GM12878 (cell line): ENCODE measurements around the gene TXLNB. TPM values are rescaled to one million over a fixed set of nuclear protein-coding genes. Genes with fewer than 3 reads are reported as not detected.

Experiments
- ATAC-seq: fragments of 200-7000 bp; cut with Tn5 transposase; 3 replicates; pipeline ENCODE4 v1.9.1; 2020; ENCODE audit warnings: mild to moderate bottlenecking, moderate library complexity
- BruUV-seq: library from RNA; stranded (reverse); fragments of 400-500 nt; replicated peaks from 2 replicates; lab custom pipeline; 2021; lab: Mats Ljungman, UMichigan
- CTCF ChIA-PET: fragments of 300-600 bp; sonication (Branson Sonifier 250); formaldehyde crosslinking; extraction: SDS; loops from one replicate; lab custom pipeline; 2021; ENCODE audit warnings: inconsistent platforms; lab: Yijun Ruan, JAX
- POLR2A ChIA-PET: fragments of 350-600 bp; formaldehyde crosslinking; extraction: SDS; loops from one replicate; lab custom pipeline; 2021; ENCODE audit warnings: inconsistent platforms; lab: Charles Lee
- RAD21 ChIA-PET: fragments of 300-600 bp; sonication (Branson Sonifier 250); formaldehyde crosslinking; loops from one replicate; lab custom pipeline; 2023; ENCODE audit warnings: antibody characterized with exemption; ENCODE audit not compliant: unreplicated experiment; lab: Charles Lee
- SMC1A ChIA-PET: fragments of 300-600 bp; sonication (Branson Sonifier 250); formaldehyde crosslinking; loops from one replicate; lab custom pipeline; 2023; ENCODE audit not compliant: unreplicated experiment, uncharacterized antibody; lab: Charles Lee
- DNase-seq: peaks from one replicate; pipeline ENCODE4 v3.0.0-alpha.2; 2011; ENCODE audit warnings: low read depth, low spot score
- FAIRE-seq: peaks from 3 replicates; lab custom pipeline; 2011; peaks lifted over from hg19 to GRCh38; lab: Jason Lieb, UNC
- H2AFZ ChIP-seq: 2 replicates; pipeline ENCODE4 v1.6.0; 2011; ENCODE audit warnings: low read depth, low read length, control low read depth; ENCODE audit not compliant: control insufficient read depth
- H3K27ac ChIP-seq: 2 replicates; pipeline ENCODE4 v1.5.1; 2011; ENCODE audit warnings: control low read depth; ENCODE audit not compliant: control insufficient read depth, insufficient read depth
- H3K27me3 ChIP-seq, 2 experiments: replicated peaks in 1 of 2; 2 replicates each; pipeline versions ENCODE4 v1.6.0 to v1.6.1; 2011; ENCODE audit warnings: low read length in 1 of 2; ENCODE audit not compliant: control insufficient read depth in 2 of 2, insufficient read depth in 2 of 2
- H3K36me3 ChIP-seq, 2 experiments: 2 replicates each; pipeline ENCODE4 v1.5.1; 2011; ENCODE audit warnings: low read length in 1 of 2; ENCODE audit not compliant: control insufficient read depth in 2 of 2, insufficient read depth in 2 of 2
- H3K4me1 ChIP-seq: 2 replicates; pipeline ENCODE4 v1.6.1; 2011; ENCODE audit warnings: mild to moderate bottlenecking, low read length, moderate library complexity, mixed read lengths; ENCODE audit not compliant: control insufficient read depth, insufficient read depth
- H3K4me2 ChIP-seq: 2 replicates; pipeline ENCODE4 v1.6.0; 2011; ENCODE audit warnings: control low read depth; ENCODE audit not compliant: control insufficient read depth, insufficient read depth
- H3K4me3 ChIP-seq: fragments of 200-600 bp; sonication (generic); 2 replicates; pipeline ENCODE4 v1.5.1; 2016
- H3K79me2 ChIP-seq: 2 replicates; pipeline ENCODE4 v1.6.0; 2011; ENCODE audit warnings: low read length; ENCODE audit not compliant: control insufficient read depth, insufficient read depth
- H3K9ac ChIP-seq: 2 replicates; pipeline ENCODE4 v1.8.0; 2011; ENCODE audit warnings: low read length, control low read depth, mixed read lengths; ENCODE audit not compliant: control insufficient read depth, insufficient read depth
- H3K9me3 ChIP-seq: replicated peaks from 3 replicates; pipeline ENCODE4 v1.5.1; 2011; ENCODE audit warnings: mild to moderate bottlenecking, low read length; ENCODE audit not compliant: control insufficient read depth, insufficient read depth
- H4K20me1 ChIP-seq: 2 replicates; pipeline ENCODE4 v1.6.0; 2011; ENCODE audit not compliant: control insufficient read depth, insufficient read depth
- BCL11A ChIP-seq: IDR thresholded peaks from 2 replicates; pipeline ENCODE4 v1.6.1; 2011; ENCODE audit warnings: low read depth, low read length
- CBFB ChIP-seq: IDR thresholded peaks from 2 replicates; pipeline ENCODE4 v1.6.1; 2016; ENCODE audit warnings: antibody characterized with exemption, low read depth
- CBX3 ChIP-seq: fragments of 200-600 bp; sonication (generic); IDR thresholded peaks from 2 replicates; pipeline ENCODE4 v1.6.1; 2016; ENCODE audit warnings: low read depth, borderline replicate concordance
- GATAD2B ChIP-seq: fragments of 450-650 bp; conservative IDR thresholded peaks from 2 replicates; pipeline ENCODE4 v1.6.1; 2017; ENCODE audit warnings: low read depth, mild to moderate bottlenecking, moderate library complexity
- KLF5 ChIP-seq: fragments of 450-650 bp; IDR thresholded peaks from 2 replicates; pipeline ENCODE4 v1.6.1; 2014; ENCODE audit warnings: mild to moderate bottlenecking; ENCODE audit not compliant: partially characterized antibody
- MTA2 ChIP-seq: fragments of 450-650 bp; IDR thresholded peaks from 2 replicates; pipeline ENCODE4 v1.6.1; 2016; ENCODE audit warnings: low read depth, mild to moderate bottlenecking, moderate library complexity
- NBN ChIP-seq: fragments of 450-650 bp; IDR thresholded peaks from 2 replicates; pipeline ENCODE4 v1.6.1; 2016
- NR2F1 ChIP-seq: fragments of 450-650 bp; conservative IDR thresholded peaks from 2 replicates; pipeline ENCODE4 v1.6.1; 2017; ENCODE audit warnings: mild to moderate bottlenecking
- RUNX3 ChIP-seq: IDR thresholded peaks from 2 replicates; pipeline ENCODE4 v1.6.1; 2012; ENCODE audit warnings: low read length, inconsistent platforms
- STAT1 ChIP-seq: fragments of 450-650 bp; conservative IDR thresholded peaks from 2 replicates; pipeline ENCODE4 v1.6.1; 2014; ENCODE audit warnings: antibody characterized with exemption, mild to moderate bottlenecking
- TAF1 ChIP-seq: IDR thresholded peaks from 2 replicates; pipeline ENCODE4 v1.6.1; 2011; ENCODE audit warnings: mild to moderate bottlenecking, low read depth, low read length, borderline replicate concordance
- ZNF217 ChIP-seq: fragments of 450-650 bp; IDR thresholded peaks from 2 replicates; pipeline ENCODE4 v1.6.1; 2017; ENCODE audit warnings: antibody characterized with exemption, mild to moderate bottlenecking
- WGBS: methylation state at CpG from one replicate; pipeline ENCODE4 v1.1.6; 2016; ENCODE audit warnings: low lambda C conversion rate; ENCODE audit not compliant: insufficient replicate concordance, insufficient coverage; ENCODE audit errors: missing lambda C conversion rate; 5-methylcytosine and 5-hydroxymethylcytosine counted together
- in situ Hi-C: fragments of 300-500 bp; cut with MboI; formaldehyde crosslinking; loops from 9 replicates; pipeline ENCODE4 v1.14.3; 2018; ENCODE audit warnings: mixed read lengths
- intact Hi-C: fragments of 100-400 bp; cut with micrococcal nuclease; formaldehyde crosslinking; loops from one replicate; pipeline ENCODE4 v1.14.2; 2022; ENCODE audit not compliant: unreplicated experiment
- polyA plus RNA-seq, 11 experiments: library from polyadenylated mRNA; depleted of rRNA in 4 of 11; unstranded in 6 of 11; stranded (reverse) in 5 of 11; fragments of >200 nt; fragmentation: Nextera tagmentation in 4 of 11; fragmentation: Illumina TruSeq in 1 of 11; extraction: Ambion mirVana in 4 of 11; extraction: Trizol in 1 of 11; gene quantifications; 1 replicate in 1 of 11; 2 replicates in 10 of 11; pipeline versions ENCODE4 v1.2.1 to v1.2.3, GENCODE V29; 2011 to 2016; ENCODE audit warnings: inconsistent platforms in 2 of 11, missing spikeins in 2 of 11, low read depth in 1 of 11
- total RNA-seq, 4 experiments: library from RNA; depleted of rRNA in 3 of 4; stranded (reverse); fragments of >200 nt in 3 of 4; fragmentation: Illumina TruSeq in 1 of 4; extraction: Trizol in 1 of 4; gene quantifications; 2 replicates each; pipeline versions ENCODE4 v1.2.1 to v1.2.3, GENCODE V29; 2013 to 2021
- TF ChIP-seq, protein P1 (sequence below): IDR thresholded peaks from 2 replicates; pipeline ENCODE4 v1.6.1; 2012; ENCODE audit warnings: low read depth, low read length, improper control_type of control experiment
- TF ChIP-seq, protein P2 (sequence below): fragments of 450-650 bp; IDR thresholded peaks from 2 replicates; pipeline ENCODE4 v1.6.1; 2014; ENCODE audit warnings: mild to moderate bottlenecking
- TF ChIP-seq, protein P3 (sequence below): IDR thresholded peaks from 2 replicates; pipeline ENCODE4 v1.6.1; 2011; ENCODE audit warnings: borderline replicate concordance, low read depth, mild to moderate bottlenecking, moderate library complexity, mixed read lengths, low read length; ENCODE audit not compliant: insufficient read depth; ENCODE audit errors: extremely low read length
- TF ChIP-seq, protein P4 (sequence below): fragments of 450-650 bp; IDR thresholded peaks from 2 replicates; pipeline ENCODE4 v1.6.1; 2018; ENCODE audit warnings: borderline replicate concordance, mild to moderate bottlenecking; ENCODE audit not compliant: partially characterized antibody

The TXLNB gene
- total and polyA plus RNA-seq, 10 of the 15 experiments (the other 5 are each of a cell fraction or from before 2014, with no cell fraction given), result 0.07 to 1.3 (median 0.22) TPM; not detected in 1

DNA sequence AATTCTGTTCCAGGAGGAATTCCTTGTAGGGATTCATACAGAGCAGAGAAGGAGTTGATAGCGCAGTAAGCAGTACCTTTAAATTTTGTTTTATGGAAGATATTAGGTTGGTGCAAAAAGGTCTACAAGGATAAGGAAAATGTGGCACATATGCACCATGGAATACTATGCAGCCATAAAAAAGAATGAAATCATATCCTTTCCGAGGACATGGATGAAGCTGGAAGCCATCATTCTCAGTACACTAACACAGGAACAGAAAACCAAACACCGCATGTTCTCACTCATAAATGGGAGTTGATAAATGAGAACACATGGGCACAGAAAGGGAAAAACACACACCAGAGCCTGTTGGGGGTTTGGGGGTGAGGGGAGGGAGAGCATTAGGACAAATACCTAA is 37.4 kb upstream of the TXLNB start (continued):
- TF ChIP-seq, protein P1, sequence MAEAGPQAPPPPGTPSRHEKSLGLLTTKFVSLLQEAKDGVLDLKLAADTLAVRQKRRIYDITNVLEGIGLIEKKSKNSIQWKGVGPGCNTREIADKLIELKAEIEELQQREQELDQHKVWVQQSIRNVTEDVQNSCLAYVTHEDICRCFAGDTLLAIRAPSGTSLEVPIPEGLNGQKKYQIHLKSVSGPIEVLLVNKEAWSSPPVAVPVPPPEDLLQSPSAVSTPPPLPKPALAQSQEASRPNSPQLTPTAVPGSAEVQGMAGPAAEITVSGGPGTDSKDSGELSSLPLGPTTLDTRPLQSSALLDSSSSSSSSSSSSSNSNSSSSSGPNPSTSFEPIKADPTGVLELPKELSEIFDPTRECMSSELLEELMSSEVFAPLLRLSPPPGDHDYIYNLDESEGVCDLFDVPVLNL, result no peak
- TF ChIP-seq, protein P2, sequence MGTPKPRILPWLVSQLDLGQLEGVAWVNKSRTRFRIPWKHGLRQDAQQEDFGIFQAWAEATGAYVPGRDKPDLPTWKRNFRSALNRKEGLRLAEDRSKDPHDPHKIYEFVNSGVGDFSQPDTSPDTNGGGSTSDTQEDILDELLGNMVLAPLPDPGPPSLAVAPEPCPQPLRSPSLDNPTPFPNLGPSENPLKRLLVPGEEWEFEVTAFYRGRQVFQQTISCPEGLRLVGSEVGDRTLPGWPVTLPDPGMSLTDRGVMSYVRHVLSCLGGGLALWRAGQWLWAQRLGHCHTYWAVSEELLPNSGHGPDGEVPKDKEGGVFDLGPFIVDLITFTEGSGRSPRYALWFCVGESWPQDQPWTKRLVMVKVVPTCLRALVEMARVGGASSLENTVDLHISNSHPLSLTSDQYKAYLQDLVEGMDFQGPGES, result no peak
- TF ChIP-seq TAF1, result no peak

DNA sequence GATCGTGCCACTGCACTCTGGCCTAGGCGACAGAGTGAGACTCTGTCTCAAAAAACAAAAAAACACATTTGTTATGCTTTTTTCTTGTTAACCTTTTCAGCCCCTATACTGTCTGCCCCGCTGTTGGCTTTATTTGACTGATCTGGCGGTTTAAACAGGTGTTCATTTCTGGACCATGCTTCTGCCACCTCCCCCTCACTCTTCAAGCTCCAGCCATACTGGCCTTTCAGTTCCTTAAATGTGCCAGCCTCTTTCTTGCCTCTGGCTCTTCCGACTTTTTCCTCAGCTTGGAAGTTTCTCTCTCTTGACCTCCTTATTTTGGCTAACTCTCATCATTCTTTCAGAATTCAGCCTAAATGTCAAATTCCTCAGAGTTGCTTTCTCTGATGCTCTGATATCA is 35.2 kb upstream of the TXLNB start:
- Histone ChIP-seq H3K36me3 (no peaks in the 10 kb centered on the region), H3K27me3 (no peaks in the 10 kb centered on the region), H3K27ac (no peak overlapping the region; the same call in 1 of the 2 replicates), H3K79me2 (no peaks in the 10 kb centered on the region), H4K20me1 (no peaks in the 10 kb centered on the region), H3K4me3 (no peak overlapping the region), H3K9me3 (no peaks in the 10 kb centered on the region; the same call in 2 of the 3 replicates), H3K9ac (no peak overlapping the region), H3K4me1 (peaks cover 27% of the 10 kb centered on the region), H3K4me2 (no peak overlapping the region), H2AFZ (no peak overlapping the region; the same call in 1 of the 2 replicates)
- FAIRE-seq, result peak; percentile 86
- in situ Hi-C loops (no loop called here), intact Hi-C loops (no loop called here)
- POLR2A ChIA-PET, result interaction anchor here (1.3 to 3.7 kb wide), 3 partner anchors 8 to 56 kb away, joined by 4 to 17 read pairs (median 9); partner anchors contain the start of gene TXLNB
- ATAC-seq, result peak; percentile 80
- CTCF ChIA-PET, result interaction anchor here (0.6 to 5.1 kb wide), 10 partner anchors 9 to 511 kb away, joined by 3 to 28 read pairs (median 4); partner anchors contain the start of gene CITED2
- peak; percentile 56 for DNase-seq
- WGBS, result 48% methylated on average over 5 of the region's 5 CpGs
- RAD21 ChIA-PET, result interaction anchor here (0.9 to 4.1 kb wide), 7 partner anchors 9 to 108 kb away, joined by 4 to 42 read pairs (median 7); partner anchors contain the start of gene TXLNB
- no TSS peak for BruUV-seq
- SMC1A ChIA-PET, result interaction anchor here (0.9 to 9.9 kb wide), 9 partner anchors 10 to 190 kb away, joined by 3 to 71 read pairs (median 9); partner anchors contain the start of gene TXLNB
- TF ChIP-seq BCL11A (peak; percentile 85; the same call in 1 of the 2 replicates), NR2F1 (peak; percentile 66; the same call in 1 of the 2 replicates), TAF1 (no peak), GATAD2B (peak; percentile 78; the same call in 1 of the 2 replicates), ZNF217 (no peak), RUNX3 (peak; percentile 78), NBN (peak; percentile 93), MTA2 (peak; percentile 92), KLF5 (no peak), CBFB (no peak), CBX3 (no peak), STAT1 (no peak)
- TF ChIP-seq, protein P3, sequence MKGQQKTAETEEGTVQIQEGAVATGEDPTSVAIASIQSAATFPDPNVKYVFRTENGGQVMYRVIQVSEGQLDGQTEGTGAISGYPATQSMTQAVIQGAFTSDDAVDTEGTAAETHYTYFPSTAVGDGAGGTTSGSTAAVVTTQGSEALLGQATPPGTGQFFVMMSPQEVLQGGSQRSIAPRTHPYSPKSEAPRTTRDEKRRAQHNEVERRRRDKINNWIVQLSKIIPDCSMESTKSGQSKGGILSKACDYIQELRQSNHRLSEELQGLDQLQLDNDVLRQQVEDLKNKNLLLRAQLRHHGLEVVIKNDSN, result no peak
- TF ChIP-seq, protein P2, result no peak
- TF ChIP-seq, protein P4, sequence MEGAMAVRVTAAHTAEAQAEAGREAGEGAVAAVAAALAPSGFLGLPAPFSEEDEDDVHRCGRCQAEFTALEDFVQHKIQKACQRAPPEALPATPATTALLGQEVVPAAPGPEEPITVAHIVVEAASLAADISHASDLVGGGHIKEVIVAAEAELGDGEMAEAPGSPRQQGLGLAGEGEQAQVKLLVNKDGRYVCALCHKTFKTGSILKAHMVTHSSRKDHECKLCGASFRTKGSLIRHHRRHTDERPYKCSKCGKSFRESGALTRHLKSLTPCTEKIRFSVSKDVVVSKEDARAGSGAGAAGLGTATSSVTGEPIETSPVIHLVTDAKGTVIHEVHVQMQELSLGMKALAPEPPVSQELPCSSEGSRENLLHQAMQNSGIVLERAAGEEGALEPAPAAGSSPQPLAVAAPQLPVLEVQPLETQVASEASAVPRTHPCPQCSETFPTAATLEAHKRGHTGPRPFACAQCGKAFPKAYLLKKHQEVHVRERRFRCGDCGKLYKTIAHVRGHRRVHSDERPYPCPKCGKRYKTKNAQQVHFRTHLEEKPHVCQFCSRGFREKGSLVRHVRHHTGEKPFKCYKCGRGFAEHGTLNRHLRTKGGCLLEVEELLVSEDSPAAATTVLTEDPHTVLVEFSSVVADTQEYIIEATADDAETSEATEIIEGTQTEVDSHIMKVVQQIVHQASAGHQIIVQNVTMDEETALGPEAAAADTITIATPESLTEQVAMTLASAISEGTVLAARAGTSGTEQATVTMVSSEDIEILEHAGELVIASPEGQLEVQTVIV, result no peak
